OCI-LY3 (cell line): ENCODE measurements around the gene NFIA.

ENCODE experiments used
- H2AFZ ChIP-seq: fragments of 200-600, 300-600 bp; shearing (Covaris generic); 2 replicates; pipeline ENCODE4 v1.6.0; 2014; ENCODE audit warnings: antibody characterized with exemption, low read depth, low read length
- H3K27ac ChIP-seq: fragments of 200-600, 300-600 bp; sonication (generic); 2 replicates; pipeline ENCODE4 v1.5.1; 2014; ENCODE audit warnings: mild to moderate bottlenecking, low read length, moderate library complexity, mixed read lengths
- H3K27me3 ChIP-seq: fragments of 200-600, 300-600 bp; sonication (generic); 2 replicates; pipeline ENCODE4 v1.6.1; 2014; ENCODE audit warnings: low read depth, low read length, mixed read lengths
- H3K36me3 ChIP-seq: fragments of 200-600, 300-600 bp; sonication (generic); replicated peaks from 2 replicates; pipeline ENCODE3; 2014; ENCODE audit warnings: low read depth, low read length, mixed read lengths
- H3K4me1 ChIP-seq: fragments of 300-600, 200-600 bp; sonication (generic); 2 replicates; pipeline ENCODE4 v1.6.1; 2014; ENCODE audit warnings: low read length, mixed read lengths
- H3K4me2 ChIP-seq: fragments of 200-600, 300-600 bp; sonication (generic); 2 replicates; pipeline ENCODE4 v1.6.1; 2014; ENCODE audit warnings: low read length, mixed read lengths
- H3K4me3 ChIP-seq: fragments of 300-600, 200-600 bp; sonication (generic); 2 replicates; pipeline ENCODE4 v1.5.1; 2014; ENCODE audit warnings: antibody characterized with exemption, mild to moderate bottlenecking, low read length, moderate library complexity
- H3K79me2 ChIP-seq: fragments of 300-600, 200-600 bp; shearing (Covaris generic); 2 replicates; pipeline ENCODE4 v1.6.1; 2014; ENCODE audit warnings: mild to moderate bottlenecking, low read length, mixed read lengths
- H3K9ac ChIP-seq: fragments of 300-600, 200-600 bp; shearing (Covaris generic); 2 replicates; pipeline ENCODE4 v1.6.0; 2014; ENCODE audit warnings: mild to moderate bottlenecking, low read length, moderate library complexity
- H3K9me3 ChIP-seq: fragments of 200-600, 300-600 bp; shearing (Covaris generic); 2 replicates; pipeline ENCODE4 v1.6.1; 2014; ENCODE audit warnings: low read length, mixed read lengths; ENCODE audit not compliant: insufficient read depth
- H4K20me1 ChIP-seq: fragments of 200-600, 300-600 bp; sonication (generic); 2 replicates; pipeline ENCODE4 v1.6.1; 2016; ENCODE audit warnings: low read length, mixed read lengths; ENCODE audit not compliant: insufficient read depth
- CTCF ChIP-seq: fragments of 200-600, 300-600 bp; sonication (generic); IDR thresholded peaks from 2 replicates; pipeline ENCODE4 v1.5.1; 2014; ENCODE audit warnings: antibody characterized with exemption, low read length, low read depth
- EZH2phosphoT487 ChIP-seq: fragments of 200-600 bp; shearing (Covaris generic); IDR thresholded peaks from 2 replicates; pipeline ENCODE4 v1.6.1; 2018; ENCODE audit warnings: antibody characterized with exemption, mixed run types, low read depth

NFIA gene

GRCh38 chr1:61419657-61420056, 337.3 kb downstream of the NFIA start:
- Histone ChIP-seq H3K4me1 (0 out of 2 replicates have a peak, but pooled peaks cover 4% of the 10 kb centered on the region), H4K20me1 (no peaks in the 10 kb centered on the region), H3K4me3 (no peak overlapping the region), H3K9me3 (no peaks in the 10 kb centered on the region), H3K36me3 (no peaks in the 10 kb centered on the region), H2AFZ (no peak overlapping the region), H3K9ac (no peak overlapping the region), H3K79me2 (no peaks in the 10 kb centered on the region), H3K27me3 (no peaks in the 10 kb centered on the region), H3K27ac (no peak overlapping the region), H3K4me2 (no peak overlapping the region)
- no peak for TF ChIP-seq CTCF
- no peak for TF ChIP-seq EZH2phosphoT487

DNA sequence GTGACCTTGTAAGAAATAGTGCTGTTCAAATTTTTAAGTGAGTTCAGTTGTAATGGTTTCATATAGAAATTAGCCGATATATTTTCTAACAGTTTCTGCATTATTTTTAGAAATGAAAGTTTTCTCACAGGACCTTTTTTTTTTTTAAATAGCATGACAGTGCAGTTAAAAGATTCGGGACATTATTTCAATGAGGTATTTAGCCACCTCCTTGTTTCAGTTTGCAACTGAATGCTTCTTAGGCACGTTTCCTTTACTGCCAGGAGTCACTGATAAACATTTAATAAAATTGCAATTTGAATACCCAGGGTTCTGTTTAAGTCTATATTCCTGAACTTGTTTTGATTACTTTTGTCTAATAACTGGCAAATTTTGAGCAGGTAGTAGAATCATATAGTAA, 337.9 kb downstream of the NFIA start:
- Histone ChIP-seq H3K9me3 (no peaks in the 10 kb centered on the region), H3K79me2 (no peaks in the 10 kb centered on the region), H3K9ac (no peak overlapping the region), H3K27me3 (no peaks in the 10 kb centered on the region), H3K27ac (no peak overlapping the region), H4K20me1 (no peaks in the 10 kb centered on the region), H3K4me3 (no peak overlapping the region), H2AFZ (no peak overlapping the region), H3K4me2 (no peak overlapping the region), H3K4me1 (0 out of 2 replicates have a peak, but pooled peaks cover 4% of the 10 kb centered on the region), H3K36me3 (no peaks in the 10 kb centered on the region)
- TF ChIP-seq EZH2phosphoT487 (no peak), CTCF (no peak)

DNA sequence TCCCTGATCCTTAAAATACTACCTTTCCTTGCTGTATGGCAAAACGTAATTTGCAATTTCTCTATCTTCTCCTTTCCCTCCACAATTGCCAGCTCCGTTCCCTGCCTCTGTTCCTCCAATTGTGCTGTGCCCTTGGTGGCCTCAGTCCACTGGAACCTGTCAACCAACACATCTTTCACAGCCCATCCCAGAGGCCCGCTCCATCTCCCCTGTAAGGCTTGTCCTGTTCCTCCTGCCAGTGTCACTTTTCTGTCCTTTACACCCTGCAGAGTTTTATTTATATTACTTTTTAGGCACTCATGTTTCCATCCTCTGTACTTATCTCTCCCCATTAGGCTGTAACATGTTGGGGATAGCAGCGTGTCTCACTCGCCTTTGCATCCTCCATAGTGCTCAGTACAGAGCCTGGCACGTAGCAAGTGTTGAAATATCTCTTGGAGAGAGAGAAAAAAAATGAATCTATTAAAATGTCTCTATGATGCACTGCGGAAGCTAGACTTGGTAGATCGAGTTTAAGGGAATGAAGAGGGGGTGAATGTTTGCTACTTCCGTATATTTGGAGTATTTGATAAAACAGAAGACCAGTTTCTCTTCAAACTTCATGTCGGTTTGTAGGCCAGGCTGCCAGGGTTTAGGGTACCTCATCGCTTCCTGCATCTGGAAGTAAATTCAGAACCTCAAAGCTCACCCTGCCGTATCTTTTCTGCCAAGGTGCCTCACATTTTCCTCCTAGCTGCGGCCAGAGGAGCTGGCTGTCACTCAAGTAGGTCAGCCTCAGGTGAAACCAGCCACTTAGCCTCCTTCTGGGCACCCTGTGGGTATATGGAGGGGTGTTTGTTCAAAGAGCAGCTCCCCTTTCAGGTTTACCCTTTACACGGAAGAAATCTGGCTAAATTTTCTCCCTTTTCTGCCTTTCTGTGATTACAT, 338.8 kb downstream of the NFIA start:
- Histone ChIP-seq H3K9me3 (no peaks in the 10 kb centered on the region), H4K20me1 (no peaks in the 10 kb centered on the region), H3K4me3 (no peak overlapping the region), H3K9ac (no peak overlapping the region), H3K79me2 (no peaks in the 10 kb centered on the region), H2AFZ (no peak overlapping the region), H3K27ac (no peak overlapping the region), H3K27me3 (no peaks in the 10 kb centered on the region), H3K4me1 (0 out of 2 replicates have a peak, but pooled peaks cover 4% of the 10 kb centered on the region), H3K36me3 (no peaks in the 10 kb centered on the region), H3K4me2 (no peak overlapping the region)
- no peak for TF ChIP-seq CTCF
- TF ChIP-seq EZH2phosphoT487: no peak

DNA sequence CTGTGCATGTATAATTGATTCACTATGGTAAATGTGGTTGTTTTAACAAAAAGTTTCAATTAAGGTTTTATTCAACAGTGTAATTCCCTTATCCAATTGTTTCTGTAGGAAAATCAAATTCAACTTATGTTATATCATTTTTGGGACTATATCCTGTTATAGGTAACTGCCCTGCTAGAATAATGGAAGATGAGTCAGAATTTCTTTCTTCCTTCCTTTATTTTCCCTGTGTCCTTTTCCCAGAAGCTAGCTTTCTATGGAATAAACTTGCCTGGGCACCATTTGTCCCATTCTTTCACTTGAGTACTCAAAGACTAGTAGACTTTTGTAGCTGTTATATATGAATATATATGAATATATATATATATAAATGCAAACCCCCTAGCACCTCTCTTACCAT, 341.3 kb downstream of the NFIA start:
- Histone ChIP-seq H3K4me3 (no peak overlapping the region), H3K9me3 (no peaks in the 10 kb centered on the region), H2AFZ (no peak overlapping the region), H3K27me3 (no peaks in the 10 kb centered on the region), H3K79me2 (no peaks in the 10 kb centered on the region), H3K9ac (no peak overlapping the region), H3K36me3 (no peaks in the 10 kb centered on the region), H3K4me2 (no peak overlapping the region), H3K4me1 (0 out of 2 replicates have a peak, but pooled peaks cover 4% of the 10 kb centered on the region), H4K20me1 (no peaks in the 10 kb centered on the region), H3K27ac (no peak overlapping the region)
- TF ChIP-seq EZH2phosphoT487 (no peak), CTCF (no peak)
